CD4-positive, alpha-beta T cell (primary cell): Measurements from ENCODE around the gene LPAR3. TPM values are rescaled to one million over a fixed set of nuclear protein-coding genes. Genes with fewer than 3 reads are reported as not detected.

Source experiments
- ATAC-seq: fragments of 200-7000 bp; cut with Tn5 transposase; one replicate; pipeline ENCODE4 v1.10.0; 2022; ENCODE audit warnings: mild to moderate bottlenecking; ENCODE audit not compliant: poor library complexity
- CTCF ChIA-PET: fragments of 350-600 bp; sonication (Branson Sonifier 250); formaldehyde crosslinking; loops from one replicate; lab custom pipeline; 2021; ENCODE audit warnings: antibody characterized with exemption, inconsistent platforms; lab: Charles Lee
- POLR2A ChIA-PET: fragments of 350-600 bp; sonication (Branson Sonifier 250); formaldehyde crosslinking; loops from one replicate; lab custom pipeline; 2021; ENCODE audit warnings: antibody characterized with exemption, inconsistent platforms; lab: Charles Lee
- DNase-seq, 14 experiments: peaks; one replicate each; pipeline ENCODE4 v3.0.0-alpha.2; 2013 to 2020; ENCODE audit warnings: mixed read lengths in 2 of 14
- H3K27ac ChIP-seq, 2 donors: one replicate each; pipeline versions ENCODE4 v1.5.1 to v1.7.0; 2013; ENCODE audit warnings: low read length in 2 of 2, low read depth in 1 of 2, mild to moderate bottlenecking in 1 of 2
- H3K27me3 ChIP-seq, 2 experiments: 1 replicate in 1 of 2; 2 replicates in 1 of 2; pipeline versions ENCODE4 v1.6.1 to v1.7.0; 2013; ENCODE audit warnings: low read length in 2 of 2, control low read depth in 1 of 2, mild to moderate bottlenecking in 1 of 2, moderate library complexity in 1 of 2; ENCODE audit not compliant: insufficient read depth in 2 of 2, control insufficient read depth in 1 of 2
- H3K36me3 ChIP-seq: one replicate; pipeline ENCODE4 v1.6.1; 2013; ENCODE audit warnings: low read length, control low read depth; ENCODE audit not compliant: insufficient read depth
- H3K4me1 ChIP-seq: one replicate; pipeline ENCODE4 v1.6.1; 2013; ENCODE audit warnings: low read length, control low read depth; ENCODE audit not compliant: insufficient read depth
- H3K4me3 ChIP-seq: one replicate; pipeline ENCODE4 v1.5.1; 2013; ENCODE audit warnings: mild to moderate bottlenecking, low read length, moderate library complexity
- H3K9me3 ChIP-seq, 2 experiments: 1 replicate in 1 of 2; 2 replicates in 1 of 2; pipeline versions ENCODE4 v1.6.1 to v1.7.0; 2013; ENCODE audit warnings: low read length in 2 of 2, mild to moderate bottlenecking in 2 of 2, control low read depth in 1 of 2, moderate library complexity in 1 of 2; ENCODE audit not compliant: control insufficient read depth in 1 of 2, insufficient read depth in 1 of 2
- H3K27ac Mint-ChIP-seq: one replicate; pipeline ENCODE4 v1.8.0; 2020; ENCODE audit warnings: mixed read lengths
- H3K27me3 Mint-ChIP-seq: one replicate; pipeline ENCODE4 v1.8.0; 2021; ENCODE audit warnings: mixed read lengths
- H3K36me3 Mint-ChIP-seq: one replicate; pipeline ENCODE4 v1.8.0; 2021; ENCODE audit warnings: low read depth, mixed read lengths
- H3K4me1 Mint-ChIP-seq: one replicate; pipeline ENCODE4 v1.8.0; 2021; ENCODE audit warnings: low read depth, mixed read lengths
- H3K4me3 Mint-ChIP-seq: one replicate; pipeline ENCODE4 v1.8.0; 2020; ENCODE audit warnings: mild to moderate bottlenecking, mixed read lengths
- H3K9me3 Mint-ChIP-seq: one replicate; pipeline ENCODE4 v1.8.0; 2020; ENCODE audit warnings: mixed read lengths
- intact Hi-C, 2 experiments: fragments of 100-400 bp; cut with DNase I in 1 of 2; cut with micrococcal nuclease in 1 of 2; formaldehyde crosslinking; loops; one replicate each; pipeline versions ENCODE4 v1.15.1 to v1.9.0; 2023 to 2025; cut with DNase I, micrococcal nuclease
- total RNA-seq, 174 experiments: library from RNA in 2 of 174; stranded (reverse) in 2 of 174; gene quantifications; one replicate each; pipeline ENCODE4 v1.2.3 and lab custom pipeline; 2021 to 2026
- TF ChIP-seq, protein P1 (sequence below): fragments of 200-600 bp; IDR thresholded peaks from one replicate; pipeline ENCODE4 v1.8.0; 2022; ENCODE audit warnings: antibody characterized with exemption, mild to moderate bottlenecking

The LPAR3 gene
- total RNA-seq, 2 experiments from 2014 or later: 0.25 to 0.87 TPM

GRCh38 chr1:84823511-84823910 lies 69.5 kb downstream of the LPAR3 start:
- H3K4me3 ChIP-seq: no peak overlapping the region
- intact Hi-C loops: no loop called here
- Mint-ChIP-seq H3K27me3 (no peaks in the 10 kb centered on the region), H3K27ac (no peak overlapping the region), H3K4me3 (no peak overlapping the region), H3K9me3 (no peaks in the 10 kb centered on the region), H3K4me1 (peaks cover 15% of the 10 kb centered on the region), H3K36me3 (no peaks in the 10 kb centered on the region)
- ChIA-PET CTCF (no interaction called here), POLR2A (no interaction called here)
- H3K4me1 ChIP-seq: no peaks in the 10 kb centered on the region
- ATAC-seq (no peak), DNase-seq (no peak)
- H3K27ac ChIP-seq: no peak overlapping the region
- TF ChIP-seq, protein P1, sequence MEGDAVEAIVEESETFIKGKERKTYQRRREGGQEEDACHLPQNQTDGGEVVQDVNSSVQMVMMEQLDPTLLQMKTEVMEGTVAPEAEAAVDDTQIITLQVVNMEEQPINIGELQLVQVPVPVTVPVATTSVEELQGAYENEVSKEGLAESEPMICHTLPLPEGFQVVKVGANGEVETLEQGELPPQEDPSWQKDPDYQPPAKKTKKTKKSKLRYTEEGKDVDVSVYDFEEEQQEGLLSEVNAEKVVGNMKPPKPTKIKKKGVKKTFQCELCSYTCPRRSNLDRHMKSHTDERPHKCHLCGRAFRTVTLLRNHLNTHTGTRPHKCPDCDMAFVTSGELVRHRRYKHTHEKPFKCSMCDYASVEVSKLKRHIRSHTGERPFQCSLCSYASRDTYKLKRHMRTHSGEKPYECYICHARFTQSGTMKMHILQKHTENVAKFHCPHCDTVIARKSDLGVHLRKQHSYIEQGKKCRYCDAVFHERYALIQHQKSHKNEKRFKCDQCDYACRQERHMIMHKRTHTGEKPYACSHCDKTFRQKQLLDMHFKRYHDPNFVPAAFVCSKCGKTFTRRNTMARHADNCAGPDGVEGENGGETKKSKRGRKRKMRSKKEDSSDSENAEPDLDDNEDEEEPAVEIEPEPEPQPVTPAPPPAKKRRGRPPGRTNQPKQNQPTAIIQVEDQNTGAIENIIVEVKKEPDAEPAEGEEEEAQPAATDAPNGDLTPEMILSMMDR: no peak
- H3K9me3 ChIP-seq: no peaks in the 10 kb centered on the region
- H3K27me3 ChIP-seq: no peaks in the 10 kb centered on the region
- no peaks in the 10 kb centered on the region for H3K36me3 ChIP-seq

DNA sequence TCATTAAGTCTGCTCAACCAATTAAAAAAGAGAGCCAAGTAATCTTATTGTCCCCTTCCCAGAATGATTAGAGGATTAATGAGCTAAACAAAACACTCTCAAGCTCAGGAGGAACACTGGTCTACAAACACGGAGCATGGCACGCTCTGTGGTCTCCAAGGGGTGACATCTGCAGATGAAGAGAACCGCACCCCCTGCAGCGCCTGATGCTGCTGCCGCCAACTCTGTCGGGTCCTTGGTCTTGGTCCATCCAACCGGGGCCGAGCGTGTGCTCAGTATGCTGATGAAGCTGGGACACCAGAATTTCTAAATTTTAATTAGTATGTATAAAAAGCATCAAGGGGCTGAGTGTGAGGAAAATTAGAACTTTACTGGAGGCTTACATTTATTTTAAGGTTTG lies 82.7 kb downstream of the LPAR3 start:
- peaks cover 9% of the 10 kb centered on the region for H3K27me3 Mint-ChIP-seq
- no peaks in the 10 kb centered on the region for H3K9me3 Mint-ChIP-seq
- Histone ChIP-seq H3K9me3 (no peaks in the 10 kb centered on the region), H3K27me3 (no peaks in the 10 kb centered on the region), H3K4me1 (no peaks in the 10 kb centered on the region), H3K4me3 (no peak overlapping the region), H3K36me3 (no peaks in the 10 kb centered on the region), H3K27ac (no peak overlapping the region)
- intact Hi-C loops: no loop called here
- TF ChIP-seq, protein P1: no peak
- ATAC-seq (no peak), DNase-seq (no peak)
- CTCF ChIA-PET: no interaction called here
- H3K4me1 Mint-ChIP-seq: no peaks in the 10 kb centered on the region
- H3K36me3 Mint-ChIP-seq: no peaks in the 10 kb centered on the region
- no peak overlapping the region for H3K4me3 Mint-ChIP-seq
- POLR2A ChIA-PET: no interaction called here
- no peak overlapping the region for H3K27ac Mint-ChIP-seq

DNA sequence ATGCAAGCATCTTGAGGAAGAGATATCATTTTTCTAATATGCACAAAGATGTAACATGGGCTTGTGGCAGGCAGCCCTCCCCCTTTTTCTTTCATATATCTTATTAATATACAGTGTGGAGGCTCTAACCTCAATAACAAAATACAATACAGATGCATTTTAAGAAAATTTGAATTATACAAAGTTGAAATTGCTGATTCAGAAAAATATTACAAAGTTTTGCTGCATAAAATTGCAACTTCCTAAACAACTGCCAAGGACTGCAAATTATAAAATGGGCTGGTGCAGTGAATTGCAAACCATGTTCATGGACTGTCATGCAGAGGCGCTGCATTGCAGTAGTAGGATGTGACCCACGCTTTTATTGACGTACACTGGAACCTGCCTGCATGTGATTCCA lies 84.0 kb downstream of the LPAR3 start:
- Mint-ChIP-seq H3K9me3 (no peaks in the 10 kb centered on the region), H3K27me3 (peaks cover 9% of the 10 kb centered on the region), H3K36me3 (no peaks in the 10 kb centered on the region), H3K4me1 (no peaks in the 10 kb centered on the region), H3K4me3 (no peak overlapping the region), H3K27ac (no peak overlapping the region)
- DNase-seq (no peak), ATAC-seq (no peak)
- H3K4me1 ChIP-seq: no peaks in the 10 kb centered on the region
- H3K27me3 ChIP-seq: no peaks in the 10 kb centered on the region
- no peaks in the 10 kb centered on the region for H3K9me3 ChIP-seq
- intact Hi-C loops: no loop called here
- CTCF ChIA-PET: no interaction called here
- H3K4me3 ChIP-seq: no peak overlapping the region
- TF ChIP-seq, protein P1: no peak
- H3K36me3 ChIP-seq: no peaks in the 10 kb centered on the region
- H3K27ac ChIP-seq: no peak overlapping the region
- POLR2A ChIA-PET: no interaction called here
